Prostate gland (tissue), 2 donors: ENCODE results near the gene HDAC4. TPM values are rescaled to one million over a fixed set of nuclear protein-coding genes. Genes with fewer than 3 reads are reported as not detected.

ENCODE experiments used
- DNase-seq: peaks from one replicate; pipeline ENCODE4 v3.0.0-alpha.2; 2019; ENCODE audit warnings: low spot score
- H3K27ac ChIP-seq, 2 donors: fragments of 200-600 bp; sonication (generic); 2 replicates each; pipeline ENCODE4 v1.5.1; 2017 to 2019
- H3K27me3 ChIP-seq: fragments of 200-600 bp; sonication (generic); replicated peaks from 2 replicates; pipeline ENCODE4 v1.5.1; 2019; ENCODE audit not compliant: insufficient read depth
- H3K36me3 ChIP-seq, 2 donors: fragments of 200-600 bp; sonication (generic); 1 replicate in 1 of 2; 2 replicates in 1 of 2; pipeline versions ENCODE4 v1.5.1 to v1.8.1; 2017 to 2019
- H3K4me1 ChIP-seq: fragments of 200-600 bp; sonication (generic); replicated peaks from 2 replicates; pipeline ENCODE4 v1.5.1; 2019
- H3K4me3 ChIP-seq, 2 donors: fragments of 200-600 bp; sonication (generic); 2 replicates each; pipeline ENCODE4 v1.5.1; 2017 to 2019
- H3K9me3 ChIP-seq: fragments of 200-600 bp; sonication (generic); 2 replicates; pipeline ENCODE4 v1.5.1; 2017
- CTCF ChIP-seq, 4 experiments: fragments of 200-600 bp in 2 of 4; fragments of 450-650 bp in 2 of 4; sonication (generic) in 2 of 4; IDR thresholded peaks; 1 replicate in 3 of 4; 2 replicates in 1 of 4; pipeline ENCODE4 v1.5.1; 2016 to 2019; ENCODE audit warnings: antibody characterized with exemption in 4 of 4, mild to moderate bottlenecking in 2 of 4, moderate library complexity in 2 of 4
- POLR2A ChIP-seq: fragments of 450-650 bp; IDR thresholded peaks from one replicate; pipeline ENCODE4 v1.6.1; 2016; ENCODE audit warnings: antibody characterized with exemption, mild to moderate bottlenecking
- POLR2AphosphoS5 ChIP-seq: sonication (generic); formaldehyde crosslinking; IDR thresholded peaks from one replicate; pipeline ENCODE4 v1.6.1; 2017; ENCODE audit warnings: antibody characterized with exemption
- WGBS: methylation state at CpG from one replicate; pipeline ENCODE4 v1.1.5; 2018; 5-methylcytosine and 5-hydroxymethylcytosine counted together
- intact Hi-C: fragments of 100-400 bp; cut with DNase I; formaldehyde crosslinking; loops from one replicate; pipeline ENCODE4 v1.14.2; 2022
- total RNA-seq, 2 donors: library from RNA; depleted of rRNA; stranded (reverse); fragments of >200 nt; gene quantifications; one replicate each; pipeline ENCODE4 v1.1.0, GENCODE V29; 2016

The HDAC4 gene
- total RNA-seq, 2 donors from 2014 or later: 41.8 to 44.2 TPM

GRCh38 chr2:239236043-239236807 lies 164.6 kb downstream of the HDAC4 start:
- no peak for TF ChIP-seq CTCF (IDR thresholded peaks at IDR 0.05)
- TF ChIP-seq POLR2AphosphoS5: no peak
- no peak for TF ChIP-seq POLR2A
- no peak overlapping the region for H3K4me3 ChIP-seq
- H3K27ac ChIP-seq: no peak overlapping the region
- intact Hi-C loops: no loop called here
- H3K4me1 ChIP-seq: peaks cover 7% of the 10 kb centered on the region
- DNase-seq: no peak
- H3K36me3 ChIP-seq: no peaks in the 10 kb centered on the region
- no peaks in the 10 kb centered on the region for H3K27me3 ChIP-seq
- no peaks in the 10 kb centered on the region for H3K9me3 ChIP-seq
- 93% methylated on average over 20 of the region's 20 CpGs for WGBS

GRCh38 chr2:239235311-239235710 lies 165.5 kb downstream of the HDAC4 start:
- no peaks in the 10 kb centered on the region for H3K36me3 ChIP-seq
- no peaks in the 10 kb centered on the region for H3K27me3 ChIP-seq
- peaks cover 7% of the 10 kb centered on the region for H3K4me1 ChIP-seq
- WGBS: 93% methylated on average over 11 of the region's 11 CpGs
- H3K27ac ChIP-seq: no peak overlapping the region
- H3K4me3 ChIP-seq: no peak overlapping the region
- no peak for TF ChIP-seq POLR2A
- no peak for TF ChIP-seq CTCF (IDR thresholded peaks at IDR 0.05)
- no peak for TF ChIP-seq POLR2AphosphoS5
- intact Hi-C loops: no loop called here
- no peaks in the 10 kb centered on the region for H3K9me3 ChIP-seq
- DNase-seq: no peak

- H3K4me3 ChIP-seq: no peak overlapping the region
- no peaks in the 10 kb centered on the region for H3K27me3 ChIP-seq
- intact Hi-C loops: no loop called here
- peak overlapping the region in 1 of 2 donors; percentile 27 for H3K27ac ChIP-seq
- H3K4me1 ChIP-seq: peaks cover under 1% of the 10 kb centered on the region
- DNase-seq: no peak
- no peak for TF ChIP-seq POLR2AphosphoS5
- no peak for TF ChIP-seq POLR2A
- TF ChIP-seq CTCF (IDR thresholded peaks at IDR 0.05): no peak
- 39% methylated on average over 22 of the region's 22 CpGs for WGBS
- no peaks in the 10 kb centered on the region for H3K9me3 ChIP-seq
- H3K36me3 ChIP-seq: no peaks in the 10 kb centered on the region
Observed at GRCh38 chr2:239234191-239235175, 166.3 kb downstream of the HDAC4 start.

- no peaks in the 10 kb centered on the region for H3K36me3 ChIP-seq
- 94% methylated on average over 6 of the region's 6 CpGs for WGBS
Observed at GRCh38 chr2:239233576-239233975, 167.2 kb downstream of the HDAC4 start.

More at GRCh38 chr2:239233576-239233975, 167.2 kb downstream of the HDAC4 start:
- Histone ChIP-seq H3K4me1 (no peaks in the 10 kb centered on the region), H3K4me3 (no peak overlapping the region), H3K27me3 (no peaks in the 10 kb centered on the region), H3K9me3 (no peaks in the 10 kb centered on the region), H3K27ac (no peak overlapping the region)
- no peak for TF ChIP-seq CTCF (IDR thresholded peaks at IDR 0.05)
- no peak for TF ChIP-seq POLR2A
- no peak for DNase-seq
- intact Hi-C loops: no loop called here
